ENCODE results near the gene HID1. TPM values are rescaled to one million over a fixed set of nuclear protein-coding genes. Genes with fewer than 3 reads are reported as not detected.
A peak's percentile ranks its signal among the peaks of the same experiment; 100 is the strongest.

Gene HID1
- total and polyA plus RNA-seq, 9 of the 15 experiments (the other 6 are each of a cell fraction or from before 2014, with no cell fraction given), result 0.14 to 2.1 (median 0.54) TPM; not detected in 2

DNA sequence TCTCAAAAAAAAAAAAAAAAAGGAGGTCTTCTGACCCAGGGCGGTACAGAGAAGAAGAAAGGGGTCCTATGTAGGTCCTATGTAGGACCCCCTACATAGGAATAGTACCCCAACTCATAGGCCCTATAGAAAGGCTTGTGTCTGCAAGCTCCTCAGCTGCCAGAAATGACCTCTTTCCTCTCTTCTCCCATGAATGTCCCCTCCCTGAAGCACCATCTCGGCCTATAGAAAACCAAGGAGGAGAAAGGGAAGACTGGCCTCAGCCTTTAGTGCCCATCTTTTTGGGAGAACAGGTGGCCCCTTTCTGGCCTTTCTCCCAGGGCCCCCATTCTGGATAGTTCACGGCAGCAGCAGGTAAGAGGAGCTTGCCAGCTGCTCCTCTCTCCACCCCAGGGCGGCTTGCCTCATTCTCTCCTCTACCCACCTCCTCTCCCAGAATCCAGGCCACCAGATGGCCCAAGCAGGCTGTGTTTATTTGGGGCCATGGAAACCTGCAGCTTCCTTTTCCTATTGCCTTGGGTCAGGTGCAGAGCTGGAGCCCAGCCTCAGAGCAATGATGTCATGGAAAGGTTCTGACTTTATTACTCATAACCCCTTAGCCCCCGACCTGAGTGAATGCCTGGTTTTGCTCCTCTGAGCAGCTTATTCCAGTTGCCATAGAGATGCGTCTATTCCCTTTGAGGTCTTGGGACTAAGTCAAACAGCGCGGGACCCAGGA lies 38.3 kb upstream of the HID1 start (continued):
- TF ChIP-seq REST (IDR thresholded peaks at IDR 0.05; ENCODE audit: borderline replicate concordance) (peak; percentile 25; the same call in 1 of the 2 replicates), REST (CRISPR knock-in tag; IDR thresholded peaks at IDR 0.05; ENCODE audit: low read depth) (no peak), ZNF24 (IDR thresholded peaks at IDR 0.05) (no peak), TBP (optimal IDR thresholded peaks at IDR 0.05; ENCODE audit: low read depth, low read length) (no peak), ZNF395 (CRISPR knock-in tag; IDR thresholded peaks at IDR 0.05) (no peak), ZBTB43 (CRISPR knock-in tag; IDR thresholded peaks at IDR 0.05) (no peak), L3MBTL2 (IDR thresholded peaks at IDR 0.05) (no peak), CCAR2 (IDR thresholded peaks at IDR 0.05; ENCODE audit: low read depth, low read length) (no peak), FOXO4 (CRISPR knock-in tag; IDR thresholded peaks at IDR 0.05) (no peak), ATF7 (IDR thresholded peaks at IDR 0.05) (peak; percentile 85)
- TF ChIP-seq, protein P1, sequence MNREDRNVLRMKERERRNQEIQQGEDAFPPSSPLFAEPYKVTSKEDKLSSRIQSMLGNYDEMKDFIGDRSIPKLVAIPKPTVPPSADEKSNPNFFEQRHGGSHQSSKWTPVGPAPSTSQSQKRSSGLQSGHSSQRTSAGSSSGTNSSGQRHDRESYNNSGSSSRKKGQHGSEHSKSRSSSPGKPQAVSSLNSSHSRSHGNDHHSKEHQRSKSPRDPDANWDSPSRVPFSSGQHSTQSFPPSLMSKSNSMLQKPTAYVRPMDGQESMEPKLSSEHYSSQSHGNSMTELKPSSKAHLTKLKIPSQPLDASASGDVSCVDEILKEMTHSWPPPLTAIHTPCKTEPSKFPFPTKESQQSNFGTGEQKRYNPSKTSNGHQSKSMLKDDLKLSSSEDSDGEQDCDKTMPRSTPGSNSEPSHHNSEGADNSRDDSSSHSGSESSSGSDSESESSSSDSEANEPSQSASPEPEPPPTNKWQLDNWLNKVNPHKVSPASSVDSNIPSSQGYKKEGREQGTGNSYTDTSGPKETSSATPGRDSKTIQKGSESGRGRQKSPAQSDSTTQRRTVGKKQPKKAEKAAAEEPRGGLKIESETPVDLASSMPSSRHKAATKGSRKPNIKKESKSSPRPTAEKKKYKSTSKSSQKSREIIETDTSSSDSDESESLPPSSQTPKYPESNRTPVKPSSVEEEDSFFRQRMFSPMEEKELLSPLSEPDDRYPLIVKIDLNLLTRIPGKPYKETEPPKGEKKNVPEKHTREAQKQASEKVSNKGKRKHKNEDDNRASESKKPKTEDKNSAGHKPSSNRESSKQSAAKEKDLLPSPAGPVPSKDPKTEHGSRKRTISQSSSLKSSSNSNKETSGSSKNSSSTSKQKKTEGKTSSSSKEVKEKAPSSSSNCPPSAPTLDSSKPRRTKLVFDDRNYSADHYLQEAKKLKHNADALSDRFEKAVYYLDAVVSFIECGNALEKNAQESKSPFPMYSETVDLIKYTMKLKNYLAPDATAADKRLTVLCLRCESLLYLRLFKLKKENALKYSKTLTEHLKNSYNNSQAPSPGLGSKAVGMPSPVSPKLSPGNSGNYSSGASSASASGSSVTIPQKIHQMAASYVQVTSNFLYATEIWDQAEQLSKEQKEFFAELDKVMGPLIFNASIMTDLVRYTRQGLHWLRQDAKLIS (CRISPR knock-in tag; IDR thresholded peaks at IDR 0.05), result no peak
